VCaP (cell line): ENCODE results near the gene FGF14.

Source experiments
- H3K27ac ChIP-seq: fragments of 450-650 bp; 2 replicates; pipeline ENCODE4 v1.5.1; 2017
- CTCF ChIP-seq: fragments of 450-650 bp; conservative IDR thresholded peaks from 2 replicates; pipeline ENCODE4 v1.5.1; 2017; ENCODE audit warnings: mild to moderate bottlenecking, moderate library complexity

Gene FGF14

GRCh38 chr13:102170305-102170704 lies 231.5 kb downstream of the FGF14 start:
- no peak for TF ChIP-seq CTCF
- no peak overlapping the region for H3K27ac ChIP-seq

- no peak for TF ChIP-seq CTCF
- no peak overlapping the region for H3K27ac ChIP-seq
Measured at GRCh38 chr13:102169471-102170015, 232.3 kb downstream of the FGF14 start.

GRCh38 chr13:102152790-102153189 lies 249.1 kb downstream of the FGF14 start:
- no peak overlapping the region for H3K27ac ChIP-seq
- TF ChIP-seq CTCF: no peak

- H3K27ac ChIP-seq: no peak overlapping the region
- no peak for TF ChIP-seq CTCF
Measured at GRCh38 chr13:102147353-102147752, 254.5 kb downstream of the FGF14 start.

GRCh38 chr13:102145750-102146149 lies 256.1 kb downstream of the FGF14 start:
- H3K27ac ChIP-seq: no peak overlapping the region
- no peak for TF ChIP-seq CTCF

GRCh38 chr13:102142473-102142826 lies 259.4 kb downstream of the FGF14 start:
- no peak for TF ChIP-seq CTCF
- H3K27ac ChIP-seq: no peak overlapping the region

GRCh38 chr13:102141625-102142472 lies 260.0 kb downstream of the FGF14 start:
- peak; percentile 89 for TF ChIP-seq CTCF

More at GRCh38 chr13:102141625-102142472, 260.0 kb downstream of the FGF14 start:
- no peak overlapping the region for H3K27ac ChIP-seq
